IMR-90 (cell line): ENCODE data around the gene PARD6G. TPM values are rescaled to one million over a fixed set of nuclear protein-coding genes. Genes with fewer than 3 reads are reported as not detected.

Experiments used
- ATAC-seq: fragments of 200-7000 bp; cut with Tn5 transposase; 2 replicates; pipeline ENCODE4 v1.9.1; 2020; ENCODE audit warnings: low read depth, mild to moderate bottlenecking, moderate library complexity
- BruUV-seq: library from RNA; stranded (reverse); fragments of 400-500 nt; replicated peaks from 2 replicates; lab custom pipeline; 2021; lab: Mats Ljungman, UMichigan
- CTCF ChIA-PET: fragments of 300-600 bp; formaldehyde crosslinking; extraction: SDS; loops from one replicate; lab custom pipeline; 2021; ENCODE audit warnings: antibody characterized with exemption; lab: Yijun Ruan, JAX
- POLR2A ChIA-PET: fragments of 300-600 bp; sonication (Branson Sonifier 250); formaldehyde crosslinking; loops from one replicate; lab custom pipeline; 2022; ENCODE audit warnings: antibody characterized with exemption; ENCODE audit not compliant: unreplicated experiment; lab: Charles Lee
- DNase-seq: peaks from one replicate; pipeline ENCODE4 v3.0.0; 2013
- H2AFZ ChIP-seq: replicated peaks from 2 replicates; pipeline ENCODE3; 2013; ENCODE audit warnings: low read length, mild to moderate bottlenecking; ENCODE audit not compliant: poor library complexity
- H2AK5ac ChIP-seq: 2 replicates; pipeline ENCODE4 v1.6.1; 2013; ENCODE audit warnings: low read depth, low read length, inconsistent platforms
- H2AK9ac ChIP-seq: replicated peaks from 2 replicates; pipeline ENCODE3; 2013; ENCODE audit warnings: mild to moderate bottlenecking, low read depth, low read length, moderate library complexity; ENCODE audit not compliant: poor library complexity
- H2BK120ac ChIP-seq: 2 replicates; pipeline ENCODE4 v1.6.1; 2013; ENCODE audit warnings: low read depth, low read length, inconsistent platforms
- H2BK15ac ChIP-seq: 3 replicates; pipeline ENCODE4 v1.6.1; 2013; ENCODE audit warnings: low read depth, low read length, inconsistent platforms
- H2BK20ac ChIP-seq: 2 replicates; pipeline ENCODE4 v1.6.1; 2013; ENCODE audit warnings: low read depth, mild to moderate bottlenecking, inconsistent platforms, low read length, moderate library complexity
- H2BK5ac ChIP-seq: 2 replicates; pipeline ENCODE4 v1.6.1; 2013; ENCODE audit warnings: mild to moderate bottlenecking, low read depth, low read length, inconsistent platforms; ENCODE audit not compliant: poor library complexity, severe bottlenecking
- H3K14ac ChIP-seq: replicated peaks from 2 replicates; pipeline ENCODE4 v1.6.1; 2013; ENCODE audit warnings: low read depth, low read length, inconsistent platforms
- H3K18ac ChIP-seq: 2 replicates; pipeline ENCODE4 v1.6.1; 2013; ENCODE audit warnings: low read depth, low read length, control low read depth
- H3K23ac ChIP-seq: 2 replicates; pipeline ENCODE4 v1.6.1; 2013; ENCODE audit warnings: low read depth, low read length, inconsistent platforms
- H3K27ac ChIP-seq: 2 replicates; pipeline ENCODE4 v1.5.1; 2013; ENCODE audit warnings: mild to moderate bottlenecking, control low read depth, low read length; ENCODE audit not compliant: insufficient read depth
- H3K27me3 ChIP-seq: 2 replicates; pipeline ENCODE4 v1.6.1; 2013; ENCODE audit warnings: low read length; ENCODE audit not compliant: control insufficient read depth, insufficient read depth
- H3K36me3 ChIP-seq: 2 replicates; pipeline ENCODE4 v1.6.1; 2013; ENCODE audit warnings: low read length, mixed read lengths; ENCODE audit not compliant: control insufficient read depth, insufficient read depth
- H3K4ac ChIP-seq: 2 replicates; pipeline ENCODE4 v1.6.1; 2013; ENCODE audit warnings: low read depth, low read length, inconsistent platforms
- H3K4me1 ChIP-seq: 2 replicates; pipeline ENCODE4 v1.6.1; 2013; ENCODE audit warnings: low read length, mixed read lengths; ENCODE audit not compliant: control insufficient read depth, insufficient read depth
- H3K4me2 ChIP-seq: 2 replicates; pipeline ENCODE4 v1.6.1; 2013; ENCODE audit warnings: low read depth, mild to moderate bottlenecking, control low read depth, low read length, moderate library complexity
- H3K4me3 ChIP-seq: 2 replicates; pipeline ENCODE4 v1.5.1; 2013; ENCODE audit warnings: low read depth, mild to moderate bottlenecking, control low read depth, low read length, moderate library complexity; ENCODE audit not compliant: insufficient read depth
- H3K56ac ChIP-seq: 2 replicates; pipeline ENCODE4 v1.6.1; 2013; ENCODE audit warnings: low read length, inconsistent platforms; ENCODE audit not compliant: insufficient read depth; ENCODE audit errors: extremely low read depth
- H3K79me1 ChIP-seq, 2 experiments: 2 replicates each; pipeline ENCODE4 v1.6.1; 2013; ENCODE audit warnings: low read length in 2 of 2, inconsistent platforms in 1 of 2, low read depth in 1 of 2
- H3K9ac ChIP-seq: 2 replicates; pipeline ENCODE4 v1.6.1; 2013; ENCODE audit warnings: low read depth, low read length, control low read depth
- H3K9me1 ChIP-seq: 2 replicates; pipeline ENCODE4 v1.6.1; 2013; ENCODE audit warnings: low read length, inconsistent platforms; ENCODE audit not compliant: insufficient read depth
- H3K9me3 ChIP-seq: 2 replicates; pipeline ENCODE4 v1.6.1; 2013; ENCODE audit warnings: low read length; ENCODE audit not compliant: control insufficient read depth, insufficient read depth
- H4K20me1 ChIP-seq: 2 replicates; pipeline ENCODE4 v1.6.1; 2013; ENCODE audit warnings: low read length, inconsistent platforms; ENCODE audit not compliant: insufficient read depth
- H4K5ac ChIP-seq: 2 replicates; pipeline ENCODE4 v1.6.1; 2013; ENCODE audit warnings: mild to moderate bottlenecking, low read depth, low read length, control low read depth
- H4K8ac ChIP-seq, 2 experiments: 2 replicates each; pipeline ENCODE4 v1.6.1; 2013; ENCODE audit warnings: low read depth in 2 of 2, low read length in 2 of 2, control low read depth in 1 of 2, inconsistent platforms in 1 of 2
- H4K91ac ChIP-seq: 2 replicates; pipeline ENCODE4 v1.6.1; 2013; ENCODE audit warnings: low read depth, low read length, inconsistent platforms; ENCODE audit not compliant: insufficient read depth
- CEBPB ChIP-seq: IDR thresholded peaks from 2 replicates; pipeline ENCODE4 v1.6.1; 2012; ENCODE audit warnings: low read depth, low read length, improper control_type of control experiment
- CHD1 ChIP-seq: IDR thresholded peaks from 2 replicates; pipeline ENCODE4 v1.6.1; 2012; ENCODE audit warnings: low read depth, low read length, improper control_type of control experiment
- MAFK ChIP-seq: IDR thresholded peaks from 2 replicates; pipeline ENCODE4 v1.6.1; 2012; ENCODE audit warnings: low read depth, low read length, improper control_type of control experiment
- MAZ ChIP-seq: IDR thresholded peaks from 2 replicates; pipeline ENCODE4 v1.6.1; 2012; ENCODE audit warnings: low read depth, mild to moderate bottlenecking, low read length, improper control_type of control experiment, moderate library complexity, borderline replicate concordance
- POLR2A ChIP-seq: IDR thresholded peaks from 2 replicates; pipeline ENCODE4 v1.6.1; 2012; ENCODE audit warnings: mild to moderate bottlenecking, low read depth, low read length
- RCOR1 ChIP-seq: IDR thresholded peaks from 2 replicates; pipeline ENCODE4 v1.6.1; 2012; ENCODE audit warnings: mild to moderate bottlenecking, low read length, improper control_type of control experiment; ENCODE audit not compliant: insufficient replicate concordance
- RFX5 ChIP-seq: IDR thresholded peaks from 2 replicates; pipeline ENCODE4 v1.8.0; 2012; ENCODE audit warnings: low read depth, mild to moderate bottlenecking, low read length, moderate library complexity
- WGBS, 2 experiments: methylation state at CpG; one replicate each; pipeline versions ENCODE4 v1.1.5 to v1.1.7; 2013; ENCODE audit warnings: missing lambda C conversion rate in 2 of 2; ENCODE audit not compliant: insufficient read length in 1 of 2; ENCODE audit errors: extremely low coverage in 2 of 2; 5-methylcytosine and 5-hydroxymethylcytosine counted together
- dilution Hi-C: fragments of 300-500 bp; cut with HindIII; formaldehyde crosslinking; loops from one replicate; pipeline ENCODE4 v1.14.3; 2018; ENCODE audit warnings: low sequenced_read_pairs; ENCODE audit not compliant: unreplicated experiment
- in situ Hi-C: fragments of 300-500 bp; cut with MboI; formaldehyde crosslinking; loops from 3 replicates; pipeline ENCODE4 v1.14.3; 2019; ENCODE audit warnings: low sequenced_read_pairs, inconsistent platforms, mixed read lengths
- intact Hi-C: fragments of 100-400 bp; cut with micrococcal nuclease; formaldehyde crosslinking; loops from 2 replicates; pipeline ENCODE4 v1.10.0; 2022
- polyA plus RNA-seq, 3 experiments: library from polyadenylated mRNA; depleted of rRNA; stranded (reverse); fragments of >200 nt; gene quantifications; 2 replicates each; pipeline ENCODE4 v1.2.3, GENCODE V29; 2012; ENCODE audit warnings: low replicate concordance in 1 of 3
- total RNA-seq: library from RNA; depleted of rRNA; stranded (reverse); fragments of >200 nt; gene quantifications from 2 replicates; pipeline ENCODE4 v1.2.3, GENCODE V29; 2012
- TF ChIP-seq, protein P1 (sequence below): fragments of 150-350 bp; IDR thresholded peaks from 2 replicates; pipeline ENCODE4 v1.6.1; 2016; ENCODE audit warnings: low read depth, mild to moderate bottlenecking, low read length, moderate library complexity, borderline replicate concordance

PARD6G gene
- total and polyA plus RNA-seq, 2 of the 4 experiments (the other 2 are of a cell fraction) = 2.5 to 4.6 TPM

DNA sequence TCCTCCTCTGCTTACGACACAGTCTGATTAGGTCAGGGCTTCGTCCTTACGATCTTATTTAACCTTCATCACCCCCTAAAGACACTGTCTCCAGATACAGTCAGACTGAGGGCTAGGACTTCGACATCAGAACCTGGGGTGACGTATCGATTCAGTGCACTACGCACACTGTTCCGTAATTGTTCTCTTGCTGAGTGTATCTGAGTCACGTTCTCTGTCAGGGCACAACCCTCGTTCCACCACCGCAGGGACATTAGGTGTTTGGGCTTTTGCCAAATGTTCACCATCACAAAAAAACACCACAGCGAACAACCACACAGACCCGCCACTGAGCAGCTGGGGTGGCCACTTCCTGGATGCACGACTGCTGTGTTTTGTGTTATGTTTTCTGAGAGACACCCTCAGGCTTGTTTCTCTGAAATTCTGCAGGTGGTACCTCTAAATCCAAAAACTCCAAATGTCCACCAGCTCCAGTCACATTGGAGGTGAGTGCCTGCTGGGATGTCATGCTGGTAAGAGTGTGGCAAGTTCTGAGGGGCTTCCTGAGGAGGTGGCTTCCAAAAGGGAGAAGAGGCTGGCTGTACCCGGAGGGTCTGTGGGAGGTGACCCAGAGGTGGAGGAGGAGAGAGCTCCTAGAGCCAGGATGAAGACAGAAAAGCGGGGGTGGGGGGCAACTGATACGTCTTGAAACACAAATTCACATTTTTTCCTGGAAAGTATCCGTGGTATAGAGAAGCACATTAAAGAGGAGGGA is 71.7 kb downstream of the PARD6G start:
- no peak overlapping the region for H3K4ac ChIP-seq
- POLR2A ChIA-PET = no interaction called here

More for the DNA sequence above, 71.7 kb downstream of the PARD6G start:
- Histone ChIP-seq H2AK9ac (no peak overlapping the region), H3K18ac (no peak overlapping the region), H3K4me1 (peaks cover 2% of the 10 kb centered on the region; the same call in 1 of the 2 replicates), H2BK20ac (no peak overlapping the region), H3K27me3 (no peaks in the 10 kb centered on the region), H2BK120ac (no peak overlapping the region), H3K9me3 (no peaks in the 10 kb centered on the region), H4K8ac (no peak overlapping the region), H2BK5ac (no peak overlapping the region), H3K9me1 (peaks cover 10% of the 10 kb centered on the region), H3K56ac (no peak overlapping the region), H3K36me3 (no peaks in the 10 kb centered on the region), H3K23ac (no peak overlapping the region), H2AFZ (no peak overlapping the region), H3K4me2 (no peak overlapping the region), H3K27ac (no peak overlapping the region), H3K9ac (no peak overlapping the region), H4K91ac (no peak overlapping the region), H3K14ac (no peak overlapping the region), H4K5ac (no peak overlapping the region), H4K20me1 (no peaks in the 10 kb centered on the region), H3K4me3 (no peak overlapping the region), H3K79me1 (peaks cover 0 to 9% of the 10 kb centered on the region in 2 experiments; a peak in 1 of 4 replicates), H2BK15ac (no peak overlapping the region), H2AK5ac (no peak overlapping the region)
- BruUV-seq = no TSS peak
- WGBS, 2 experiments = 87% methylated on average over 8 of the region's 18 CpGs; no CpG with 5 or more reads in 1 of the 2 experiments
- TF ChIP-seq RFX5 = no peak
- TF ChIP-seq MAZ = no peak
- no peak for TF ChIP-seq POLR2A
- no peak for TF ChIP-seq MAFK
- no peak for TF ChIP-seq RCOR1
- TF ChIP-seq CHD1 = no peak
- TF ChIP-seq, protein P1, sequence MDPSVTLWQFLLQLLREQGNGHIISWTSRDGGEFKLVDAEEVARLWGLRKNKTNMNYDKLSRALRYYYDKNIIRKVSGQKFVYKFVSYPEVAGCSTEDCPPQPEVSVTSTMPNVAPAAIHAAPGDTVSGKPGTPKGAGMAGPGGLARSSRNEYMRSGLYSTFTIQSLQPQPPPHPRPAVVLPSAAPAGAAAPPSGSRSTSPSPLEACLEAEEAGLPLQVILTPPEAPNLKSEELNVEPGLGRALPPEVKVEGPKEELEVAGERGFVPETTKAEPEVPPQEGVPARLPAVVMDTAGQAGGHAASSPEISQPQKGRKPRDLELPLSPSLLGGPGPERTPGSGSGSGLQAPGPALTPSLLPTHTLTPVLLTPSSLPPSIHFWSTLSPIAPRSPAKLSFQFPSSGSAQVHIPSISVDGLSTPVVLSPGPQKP = no peak
- TF ChIP-seq CEBPB = no peak
- intact Hi-C loops (no loop called here), dilution Hi-C loops (no loop called here), in situ Hi-C loops (no loop called here)
- no peak for ATAC-seq
- CTCF ChIA-PET = no interaction called here
- no peak for DNase-seq
